ENCODE data around the gene MARK2. TPM values are rescaled to one million over a fixed set of nuclear protein-coding genes. Genes with fewer than 3 reads are reported as not detected.
A peak's percentile ranks its signal among the peaks of the same experiment; 100 is the strongest.

Gene MARK2
- polyA plus RNA-seq, 3 donors: 32.4 to 55.7 (median 33.3) TPM

DNA sequence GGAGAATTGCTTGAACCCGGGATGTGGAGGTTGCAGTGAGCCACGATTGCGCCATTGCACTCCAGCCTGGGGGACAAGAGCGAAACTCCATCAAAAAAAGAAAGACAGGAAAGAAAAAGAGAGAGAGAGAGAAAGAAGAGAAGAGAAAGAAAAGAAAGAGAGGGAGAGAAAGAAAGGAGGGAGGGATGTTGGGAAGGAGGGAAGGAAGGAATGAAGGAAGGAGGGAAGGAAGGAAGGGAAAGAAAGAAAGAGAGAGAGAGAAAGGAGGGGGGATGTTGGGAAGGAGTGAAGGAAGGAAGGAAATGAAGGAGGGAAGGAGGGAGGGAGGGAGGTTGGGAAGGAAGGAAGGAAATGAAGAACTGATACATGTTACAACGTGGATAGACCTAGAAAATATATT is 38.0 kb upstream of the MARK2 start:
- Histone ChIP-seq H2AFZ (ENCODE audit: insufficient read depth, low read depth, low read length, poor library complexity, severe bottlenecking) (no peak overlapping the region), H3K9ac (ENCODE audit: insufficient read depth, low read length, poor library complexity, severe bottlenecking) (no peak overlapping the region), H4K20me1 (ENCODE audit: insufficient read depth, low read length) (no peaks in the 10 kb centered on the region), H3K27ac (ENCODE audit: low read depth in 1 of 2, low read length in 2 of 2) (no peak overlapping the region), H3K36me3 (replicated peaks in 1 of 2; ENCODE audit: control insufficient read depth in 1 of 2, insufficient read depth in 2 of 2, low read length in 2 of 2) (no peaks in the 10 kb centered on the region), H3K4me2 (replicated peaks; ENCODE audit: extremely low read depth, low read length, poor library complexity, severe bottlenecking) (no peak overlapping the region), H3K9me3 (replicated peaks in 1 of 2; ENCODE audit: control insufficient read depth in 1 of 2, insufficient read depth in 1 of 2, low read length in 2 of 2) (no peaks in the 10 kb centered on the region), H3K4me3 (replicated peaks in 1 of 3; ENCODE audit: low read depth in 2 of 3, low read length in 3 of 3) (no peak overlapping the region), H3K27me3 (ENCODE audit: control insufficient read depth in 2 of 2, insufficient read depth in 2 of 2, low read length in 2 of 2) (no peaks in the 10 kb centered on the region), H3K79me2 (ENCODE audit: insufficient read depth, low read length) (no peaks in the 10 kb centered on the region), H3K4me1 (ENCODE audit: control insufficient read depth in 1 of 2, insufficient read depth in 2 of 2, low read length in 2 of 2) (no peaks in the 10 kb centered on the region)
- TF ChIP-seq CTCF (IDR thresholded peaks at IDR 0.05): no peak
- intact Hi-C loops (cut with micrococcal nuclease): no loop called here
- Mint-ChIP-seq H3K27ac (no peak overlapping the region), H3K9me3 (peaks cover 0 to 9% (median 0%) of the 10 kb centered on the region in 7 donors), H3K4me1 (peaks cover 3% of the 10 kb centered on the region), H3K4me3 (no peak overlapping the region), H3K27me3 (ENCODE audit: low read depth in 3 of 3) (peaks cover 2 to 10% (median 9%) of the 10 kb centered on the region in 3 donors), H3K36me3 (no peaks in the 10 kb centered on the region)
- DNase-seq: no peak
- WGBS (ENCODE audit: insufficient coverage): 100% methylated on average over 3 of the region's 5 CpGs

- no peaks in the 10 kb centered on the region for H4K20me1 ChIP-seq (ENCODE audit: insufficient read depth, low read length)
- no peaks in the 10 kb centered on the region for H3K79me2 ChIP-seq (ENCODE audit: insufficient read depth, low read length)
- H3K4me1 ChIP-seq (ENCODE audit: control insufficient read depth in 1 of 2, insufficient read depth in 2 of 2, low read length in 2 of 2): no peaks in the 10 kb centered on the region
- no peaks in the 10 kb centered on the region for H3K36me3 ChIP-seq (replicated peaks in 1 of 2; ENCODE audit: control insufficient read depth in 1 of 2, insufficient read depth in 2 of 2, low read length in 2 of 2)
- no peak for TF ChIP-seq CTCF (IDR thresholded peaks at IDR 0.05)
- no peaks in the 10 kb centered on the region for H3K27me3 ChIP-seq (ENCODE audit: control insufficient read depth in 2 of 2, insufficient read depth in 2 of 2, low read length in 2 of 2)
- peaks cover 3% of the 10 kb centered on the region for H3K4me1 Mint-ChIP-seq
- 77% methylated on average over 5 of the region's 10 CpGs for WGBS (ENCODE audit: insufficient coverage)
- H2AFZ ChIP-seq (ENCODE audit: insufficient read depth, low read depth, low read length, poor library complexity, severe bottlenecking): peak overlapping the region; percentile 42
- no peaks in the 10 kb centered on the region for H3K36me3 Mint-ChIP-seq
- intact Hi-C loops (cut with micrococcal nuclease): no loop called here
- H3K4me3 Mint-ChIP-seq: no peak overlapping the region
- H3K27ac Mint-ChIP-seq: no peak overlapping the region
- H3K4me2 ChIP-seq (replicated peaks; ENCODE audit: extremely low read depth, low read length, poor library complexity, severe bottlenecking): no peak overlapping the region
- H3K4me3 ChIP-seq (replicated peaks in 1 of 3; ENCODE audit: low read depth in 2 of 3, low read length in 3 of 3): no peak overlapping the region
- H3K9ac ChIP-seq (ENCODE audit: insufficient read depth, low read length, poor library complexity, severe bottlenecking): no peak overlapping the region
- H3K27me3 Mint-ChIP-seq (ENCODE audit: low read depth in 3 of 3): peaks cover 2 to 8% (median 7%) of the 10 kb centered on the region in 3 donors
- H3K9me3 ChIP-seq (replicated peaks in 1 of 2; ENCODE audit: control insufficient read depth in 1 of 2, insufficient read depth in 1 of 2, low read length in 2 of 2): no peaks in the 10 kb centered on the region
- no peak overlapping the region for H3K27ac ChIP-seq (ENCODE audit: low read depth in 1 of 2, low read length in 2 of 2)
- H3K9me3 Mint-ChIP-seq: peaks cover 0 to 2% (median 0%) of the 10 kb centered on the region in 7 donors
- DNase-seq: no peak
These were observed 36.1 kb upstream of the MARK2 start for GRCh38 chr11:63802637-63803414.

Data from CD14-positive monocyte (primary cell).